Measurements from ENCODE around the gene SLC25A34. TPM values are rescaled to one million over a fixed set of nuclear protein-coding genes. Genes with fewer than 3 reads are reported as not detected.

Gene SLC25A34
- total and polyA plus RNA-seq, 2 of the 13 experiments (the other 11 are each of a cell fraction or from before 2014, with no cell fraction given): 0.13 to 0.18 TPM

DNA sequence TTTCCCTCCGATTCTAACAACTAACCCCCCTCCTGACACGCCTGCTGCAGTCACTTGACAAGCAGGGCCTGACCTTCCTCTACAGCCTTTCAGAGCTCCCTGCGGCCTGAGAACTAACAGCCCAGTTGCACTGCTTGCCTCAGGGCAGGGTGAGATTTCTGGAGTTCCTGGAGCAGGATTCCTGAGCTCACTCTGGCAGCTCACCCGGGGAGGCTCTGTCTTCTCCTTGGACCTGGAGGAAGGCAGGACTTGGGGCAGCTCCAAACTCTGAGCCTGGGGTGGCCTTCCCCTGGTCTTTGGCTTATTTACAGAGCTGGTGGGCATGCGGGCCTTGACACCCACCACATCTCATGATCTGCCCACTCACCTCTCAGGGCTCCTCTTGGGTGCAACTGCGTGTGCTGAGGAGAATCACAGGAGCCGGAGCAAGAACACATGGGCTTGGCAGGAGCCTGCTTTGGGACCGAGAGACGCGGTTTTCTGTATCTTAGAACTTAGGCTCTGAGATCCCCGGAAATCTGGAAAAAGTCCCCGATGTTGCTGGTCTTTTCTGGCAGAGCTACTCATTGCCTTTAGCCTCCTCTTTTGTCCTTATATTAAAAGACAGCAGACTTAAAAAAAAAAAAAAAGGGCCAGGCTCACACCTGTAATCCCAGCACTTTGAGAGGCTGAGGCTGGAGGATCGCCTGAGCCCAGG lies 13.1 kb upstream of the SLC25A34 start:
- no peaks in the 10 kb centered on the region for H3K9me3 ChIP-seq (ENCODE audit: low read length)
- H3K36me3 ChIP-seq (replicated peaks in 1 of 2; ENCODE audit: control insufficient read depth in 1 of 2, insufficient read depth in 2 of 2, low read length in 2 of 2): peaks cover 20 to 54% of the 10 kb centered on the region in 2 experiments
- DNase-seq (ENCODE audit: low spot score) (no peak), FAIRE-seq (no peak), ATAC-seq (no peak)
- no peak for TF ChIP-seq CHD4 (IDR thresholded peaks at IDR 0.05; ENCODE audit: borderline replicate concordance, low read length)
- TF ChIP-seq ADNP (CRISPR knock-in tag; IDR thresholded peaks at IDR 0.05): no peak
- TF ChIP-seq FOXA3 (CRISPR knock-in tag; IDR thresholded peaks at IDR 0.05): no peak
- TF ChIP-seq ZNF260 (CRISPR knock-in tag; IDR thresholded peaks at IDR 0.05; ENCODE audit: borderline replicate concordance, low read depth): no peak
- TF ChIP-seq RBFOX2 (IDR thresholded peaks at IDR 0.05; ENCODE audit: low read depth, low read length): no peak
- TF ChIP-seq SOX6 (IDR thresholded peaks at IDR 0.05): no peak
- no peak for TF ChIP-seq SOX6 (CRISPR knock-in tag; IDR thresholded peaks at IDR 0.05)
- no peak for TF ChIP-seq KLF6 (CRISPR knock-in tag; IDR thresholded peaks at IDR 0.05)
- no peak for TF ChIP-seq FOSL1 (CRISPR knock-in tag; IDR thresholded peaks at IDR 0.05; ENCODE audit: borderline replicate concordance)
- no peak for TF ChIP-seq ARID2 (CRISPR knock-in tag; IDR thresholded peaks at IDR 0.05; ENCODE audit: borderline replicate concordance)
- TF ChIP-seq ZMYM2 (CRISPR knock-in tag; IDR thresholded peaks at IDR 0.05): no peak
- TF ChIP-seq HOXA7 (CRISPR knock-in tag; IDR thresholded peaks at IDR 0.05): no peak
- no peak for TF ChIP-seq ZFY (CRISPR knock-in tag; IDR thresholded peaks at IDR 0.05)
- no peak for TF ChIP-seq CCDC6 (CRISPR knock-in tag; IDR thresholded peaks at IDR 0.05)
- TF ChIP-seq NBN (conservative IDR thresholded peaks at IDR 0.05): no peak
- no peak for TF ChIP-seq HIVEP1 (CRISPR knock-in tag; IDR thresholded peaks at IDR 0.05)
- TF ChIP-seq, protein P1, sequence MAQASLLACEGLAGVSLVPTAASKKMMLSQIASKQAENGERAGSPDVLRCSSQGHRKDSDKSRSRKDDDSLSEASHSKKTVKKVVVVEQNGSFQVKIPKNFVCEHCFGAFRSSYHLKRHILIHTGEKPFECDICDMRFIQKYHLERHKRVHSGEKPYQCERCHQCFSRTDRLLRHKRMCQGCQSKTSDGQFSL (CRISPR knock-in tag; IDR thresholded peaks at IDR 0.05): no peak
- TF ChIP-seq RBAK (CRISPR knock-in tag; IDR thresholded peaks at IDR 0.05): no peak
- TF ChIP-seq ZFP41 (CRISPR knock-in tag; IDR thresholded peaks at IDR 0.05; ENCODE audit: borderline replicate concordance): no peak
- TF ChIP-seq, protein P2, sequence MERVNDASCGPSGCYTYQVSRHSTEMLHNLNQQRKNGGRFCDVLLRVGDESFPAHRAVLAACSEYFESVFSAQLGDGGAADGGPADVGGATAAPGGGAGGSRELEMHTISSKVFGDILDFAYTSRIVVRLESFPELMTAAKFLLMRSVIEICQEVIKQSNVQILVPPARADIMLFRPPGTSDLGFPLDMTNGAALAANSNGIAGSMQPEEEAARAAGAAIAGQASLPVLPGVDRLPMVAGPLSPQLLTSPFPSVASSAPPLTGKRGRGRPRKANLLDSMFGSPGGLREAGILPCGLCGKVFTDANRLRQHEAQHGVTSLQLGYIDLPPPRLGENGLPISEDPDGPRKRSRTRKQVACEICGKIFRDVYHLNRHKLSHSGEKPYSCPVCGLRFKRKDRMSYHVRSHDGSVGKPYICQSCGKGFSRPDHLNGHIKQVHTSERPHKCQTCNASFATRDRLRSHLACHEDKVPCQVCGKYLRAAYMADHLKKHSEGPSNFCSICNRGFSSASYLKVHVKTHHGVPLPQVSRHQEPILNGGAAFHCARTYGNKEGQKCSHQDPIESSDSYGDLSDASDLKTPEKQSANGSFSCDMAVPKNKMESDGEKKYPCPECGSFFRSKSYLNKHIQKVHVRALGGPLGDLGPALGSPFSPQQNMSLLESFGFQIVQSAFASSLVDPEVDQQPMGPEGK (CRISPR knock-in tag; IDR thresholded peaks at IDR 0.05): no peak
- H3K4me2 ChIP-seq (ENCODE audit: low read depth, low read length): no peak overlapping the region
- no peak overlapping the region for H3K27ac ChIP-seq (ENCODE audit: extremely low read length, insufficient read depth, low read length)
- H3K27me3 ChIP-seq (ENCODE audit: control insufficient read depth in 1 of 2, insufficient read depth in 2 of 2, low read length in 2 of 2): no peaks in the 10 kb centered on the region
- no peaks in the 10 kb centered on the region for H3K79me2 ChIP-seq (ENCODE audit: insufficient read depth, low read length)
- H4K20me1 ChIP-seq (ENCODE audit: insufficient read depth, low read length): no peaks in the 10 kb centered on the region
- no TSS peak for BruUV-seq (replicated peaks)
- no peak overlapping the region for H3K9ac ChIP-seq (ENCODE audit: insufficient read depth, low read depth, low read length)
- ChIA-PET POLR2A (no interaction called here), CTCF (ENCODE audit: low intra/inter-chr PET ratio, low total read pairs) (no interaction called here)
- H3K4me1 ChIP-seq (ENCODE audit: insufficient read depth, low read length): peaks cover 7% of the 10 kb centered on the region; the same call in 1 of the 2 replicates
- H2AFZ ChIP-seq (ENCODE audit: low read length): no peak overlapping the region
- WGBS (ENCODE audit: low lambda C conversion rate): 95% methylated on average over 11 of the region's 13 CpGs
- intact Hi-C loops (cut with micrococcal nuclease; ENCODE audit: unreplicated experiment) (no loop called here), in situ Hi-C loops (cut with HindIII; ENCODE audit: extremely low pct_ligation_motif_present, low pct_unique_long_range_greater_than_20kb) (no loop called here)
- H3K4me3 ChIP-seq (replicated peaks in 1 of 3; ENCODE audit: insufficient read depth in 1 of 3, low read depth in 2 of 3, low read length in 3 of 3): no peak overlapping the region
